ENCODE results near the gene ZBTB21.
A peak's percentile ranks its signal among the peaks of the same experiment; 100 is the strongest.
"Not testable (repeated sequence)": the region's sequence is repeated elsewhere in the genome, so short reads cannot be mapped to it uniquely, and the experiment has no call there.

The ZBTB21 gene

GRCh38 chr21:42016364-42016985, 6.3 kb upstream of the ZBTB21 start:
- no peak for DNase-seq

DNA sequence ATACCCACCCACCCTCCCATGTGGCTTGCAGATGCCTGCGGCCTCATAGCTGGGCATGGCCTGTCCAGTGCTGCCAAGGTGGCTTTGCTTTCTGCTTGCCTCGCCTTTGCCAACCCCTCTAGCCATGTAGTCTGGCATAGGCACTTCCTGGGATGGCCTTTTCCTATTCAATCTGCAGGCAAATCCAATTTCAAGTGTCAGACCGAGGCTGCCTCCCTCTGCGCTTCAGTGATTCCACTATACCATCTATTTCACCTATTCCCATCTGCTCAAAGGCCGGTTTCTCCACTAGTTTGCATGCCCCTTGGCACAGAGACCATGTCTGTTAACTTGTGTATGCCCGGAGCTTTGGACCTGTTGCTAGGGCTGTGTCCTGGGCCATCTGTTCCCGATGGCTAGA, 3.8 kb upstream of the ZBTB21 start:
- no peak for DNase-seq

- no peak for DNase-seq
These were observed 3.2 kb upstream of the ZBTB21 start for GRCh38 chr21:42013376-42013775.

DNA sequence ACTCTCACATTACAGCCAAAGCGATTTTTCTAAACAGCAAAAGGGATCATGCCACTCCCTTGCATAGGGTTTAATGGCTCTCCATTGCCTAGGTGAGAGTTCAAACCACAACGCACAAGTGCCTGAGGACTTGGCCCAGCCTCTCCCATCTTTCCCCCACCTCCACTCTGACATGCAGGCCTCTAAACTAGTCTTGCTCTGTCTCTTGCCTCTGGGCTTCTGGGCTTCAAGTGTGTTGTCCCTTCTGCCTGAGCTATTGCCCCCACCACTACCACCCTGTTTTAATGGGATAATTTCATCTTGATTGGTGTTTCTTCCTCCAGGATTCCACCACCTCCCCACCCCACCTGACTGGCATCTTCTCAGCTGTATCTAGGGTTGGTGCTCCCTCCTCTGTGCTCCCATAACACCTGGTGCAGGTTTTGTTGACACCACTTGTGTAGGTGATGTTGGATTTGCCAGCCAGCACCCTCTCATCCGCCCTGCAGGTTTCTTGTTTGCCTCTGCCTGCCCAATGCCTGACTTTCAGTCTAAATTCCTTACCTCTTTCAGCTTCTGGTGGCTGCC, 2.7 kb upstream of the ZBTB21 start:
- DNase-seq = no peak

- DNase-seq = no peak
These were observed 2.2 kb upstream of the ZBTB21 start for GRCh38 chr21:42012344-42012743.

DNA sequence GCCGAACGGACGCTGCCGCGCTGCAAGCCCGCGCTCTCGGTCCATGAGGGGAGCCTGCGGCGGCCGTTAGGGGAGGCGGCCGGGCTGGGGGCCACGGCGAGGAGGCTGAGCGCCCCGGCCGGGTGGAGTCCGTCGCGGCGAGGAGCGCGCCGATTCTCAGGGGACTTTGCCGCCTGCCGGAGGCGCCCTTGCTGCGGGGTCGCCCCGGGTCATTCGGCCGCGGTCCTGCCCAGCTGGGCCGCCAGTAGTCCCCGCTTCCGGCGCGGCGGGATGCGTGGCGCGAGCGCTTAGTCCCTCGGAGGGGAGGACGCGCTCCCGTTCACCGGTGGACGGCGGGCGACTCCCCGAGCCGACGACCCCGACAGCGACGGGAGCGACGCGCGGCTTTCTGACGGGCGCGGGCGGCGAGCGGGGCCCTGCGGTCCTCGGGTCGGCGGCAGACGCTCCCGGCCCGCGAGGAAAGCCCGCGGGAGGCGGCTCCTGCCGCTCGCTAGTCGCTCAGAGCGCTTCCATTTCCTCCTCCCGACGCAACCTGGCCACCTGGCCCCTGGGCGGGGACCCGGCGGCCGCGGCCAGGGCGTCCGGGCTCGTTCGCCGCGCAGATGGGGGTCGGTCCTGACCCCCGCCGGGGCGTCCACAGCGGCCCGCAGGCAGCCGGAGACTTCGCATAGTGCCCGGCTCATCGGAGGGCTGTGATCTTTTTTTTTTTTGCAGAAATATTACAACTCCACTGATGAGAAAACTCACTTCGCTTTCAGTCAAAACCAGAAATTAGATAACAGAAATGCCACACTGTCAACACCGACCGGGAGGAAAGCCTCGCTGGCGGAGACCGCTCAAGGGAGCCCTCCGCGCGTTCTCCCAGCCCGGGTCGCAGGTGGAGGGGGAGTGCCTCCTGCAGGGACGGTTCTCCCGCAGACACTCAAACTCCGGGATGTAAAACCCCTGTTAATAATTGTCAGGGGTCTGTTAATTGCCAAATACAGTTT, 641 bp upstream of the ZBTB21 start:
- peak; percentile 19 for DNase-seq

GRCh38 chr21:42009018-42009830, 936 bp downstream of the ZBTB21 start:
- peak; percentile 15 for DNase-seq

DNA sequence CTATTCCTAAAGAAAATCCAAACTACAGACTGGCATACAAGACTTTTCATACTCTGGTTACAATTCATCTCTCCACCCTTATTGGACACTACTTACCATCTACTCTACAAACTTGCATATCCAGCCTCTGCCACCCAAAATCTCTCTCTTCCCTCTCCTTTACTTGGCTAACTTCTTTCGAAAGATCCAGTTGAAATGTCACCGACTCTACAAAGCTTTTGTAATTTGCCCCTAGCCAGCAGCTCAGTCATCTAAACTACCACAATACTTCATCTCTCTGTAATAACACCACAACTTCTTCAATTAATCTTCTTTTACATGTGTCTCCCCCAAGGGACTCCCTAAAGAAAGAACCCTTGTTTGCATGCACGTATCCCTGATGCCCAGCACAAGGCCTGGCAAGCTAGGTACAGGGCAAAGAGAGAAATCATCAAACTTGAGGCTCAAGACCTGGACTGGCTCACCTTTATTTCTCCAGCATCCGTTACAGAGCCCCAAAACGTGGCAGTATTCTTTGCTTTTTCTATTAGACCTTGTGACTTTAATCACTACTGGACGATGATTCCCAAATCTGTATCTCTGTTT, 2.7 kb downstream of the ZBTB21 start:
- DNase-seq = no peak

- no peak for DNase-seq
These were observed 3.4 kb downstream of the ZBTB21 start for GRCh38 chr21:42006765-42007164.

- DNase-seq = no peak
These were observed 5.6 kb downstream of the ZBTB21 start for GRCh38 chr21:42004406-42005199.

- no peak for DNase-seq
These were observed 7.1 kb downstream of the ZBTB21 start for GRCh38 chr21:42003051-42003461.

- no peak for DNase-seq
These were observed 7.7 kb downstream of the ZBTB21 start for GRCh38 chr21:42002421-42002958.

DNA sequence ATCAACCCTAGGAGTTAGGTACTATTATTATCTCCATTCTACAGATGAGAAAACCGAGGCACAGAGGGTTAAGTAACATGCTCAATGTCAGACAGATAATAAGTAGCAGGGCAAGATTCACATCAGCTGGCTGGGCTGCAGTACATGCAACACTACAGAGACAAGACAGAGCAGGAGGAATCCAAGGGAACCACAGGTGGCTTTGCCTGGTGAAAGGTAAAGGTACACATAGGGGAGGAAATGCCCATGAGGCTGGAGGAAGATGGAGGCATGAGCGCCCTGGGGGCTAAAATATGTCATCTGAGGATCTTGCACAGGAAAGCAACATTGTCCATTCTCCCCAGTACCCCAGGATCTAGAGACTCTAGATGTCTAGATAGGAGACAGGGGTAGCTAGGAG, 8.4 kb downstream of the ZBTB21 start:
- no peak for DNase-seq

- DNase-seq = no peak
These were observed 9.3 kb downstream of the ZBTB21 start for GRCh38 chr21:42000908-42001307.

DNA sequence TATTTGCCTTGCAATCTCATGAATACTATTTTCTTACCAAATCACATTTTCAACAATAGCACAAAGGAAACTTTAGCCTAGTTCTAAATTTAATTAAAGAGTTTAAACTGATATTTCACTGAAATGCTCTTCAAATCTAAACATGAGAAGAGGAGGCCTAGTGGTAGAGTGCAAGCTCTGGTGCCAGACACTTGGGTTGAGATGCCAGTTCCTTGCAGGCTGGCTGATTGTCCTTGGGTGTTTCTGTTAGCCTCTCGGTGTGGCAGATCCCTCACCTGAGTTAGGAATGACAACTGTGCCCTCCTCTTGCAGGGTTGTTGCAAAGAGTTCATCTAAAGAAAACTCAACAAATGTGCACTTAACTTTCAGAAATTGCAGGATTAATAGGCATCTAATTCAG, 12.5 kb downstream of the ZBTB21 start:
- DNase-seq = no peak

GRCh38 chr21:41995577-41995976, 14.6 kb downstream of the ZBTB21 start:
- no peak for DNase-seq

- not testable (repeated sequence) for DNase-seq
These were observed 15.5 kb downstream of the ZBTB21 start for GRCh38 chr21:41994613-41995012.

DNA sequence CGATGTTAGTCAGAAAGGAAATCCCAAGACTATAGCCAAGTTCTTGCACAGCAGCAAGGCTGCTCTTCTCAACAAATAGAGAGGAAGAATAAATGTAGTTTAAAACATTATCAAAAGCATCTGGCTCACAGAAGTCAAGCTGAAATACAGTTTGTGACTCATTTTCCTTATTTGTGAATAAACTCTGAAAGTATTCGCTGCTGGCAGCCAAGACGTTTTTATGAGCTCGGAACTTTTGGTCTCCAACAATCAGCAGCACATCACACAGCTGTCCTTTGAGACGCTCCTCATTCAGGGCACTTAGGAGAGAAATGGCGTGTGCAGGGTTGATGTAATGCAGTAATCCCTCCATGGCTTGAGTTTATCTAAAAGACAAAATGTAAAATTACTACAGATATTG, 16.4 kb downstream of the ZBTB21 start:
- DNase-seq = no peak

- no peak for DNase-seq
These were observed 17.6 kb downstream of the ZBTB21 start for GRCh38 chr21:41992576-41992975.

GRCh38 chr21:41991659-41992058, 18.5 kb downstream of the ZBTB21 start:
- DNase-seq = no peak

- DNase-seq = no peak
These were observed 20.5 kb downstream of the ZBTB21 start for GRCh38 chr21:41989698-41990097.
